ENCODE data around the gene ADISSP. TPM values are rescaled to one million over a fixed set of nuclear protein-coding genes. Genes with fewer than 3 reads are reported as not detected.

The ADISSP gene
- total and polyA plus RNA-seq, 5 donors, result 11.7 to 13.7 (median 12.2) TPM

DNA sequence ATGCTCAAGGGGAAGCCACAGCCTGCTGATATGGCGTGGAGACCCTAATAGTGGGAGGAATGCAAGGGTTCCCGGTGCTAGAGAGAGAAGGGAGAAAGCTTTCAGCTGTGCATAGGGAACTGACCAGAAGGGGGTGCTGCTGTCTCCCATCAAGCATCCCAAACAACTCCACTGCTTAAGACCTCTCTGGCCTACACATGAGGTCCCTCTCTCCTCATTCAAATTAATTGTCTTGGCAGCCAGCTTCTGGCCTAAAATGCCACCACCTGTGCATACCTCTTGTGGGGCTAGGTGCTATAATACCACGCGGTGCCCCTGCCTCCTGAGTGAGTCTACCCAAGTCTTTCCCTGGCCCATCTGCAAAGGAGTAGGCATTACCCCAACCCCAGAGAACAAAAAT, 14.5 kb downstream of the ADISSP start:
- no peaks in the 10 kb centered on the region for H3K9me3 ChIP-seq (ENCODE audit: control insufficient read depth, low read length)
- no peaks in the 10 kb centered on the region for H3K27me3 ChIP-seq (ENCODE audit: control insufficient read depth, insufficient read depth)
- intact Hi-C loops (cut with DNase I), result no loop called here
- 44% methylated on average over 4 of the region's 4 CpGs for WGBS
- DNase-seq (peak; percentile 64 to 82 (median 65)), ATAC-seq (peak; percentile 50 to 53)
- no peak overlapping the region for H3K4me3 ChIP-seq (ENCODE audit: low read length)
- no peak overlapping the region for H3K27ac ChIP-seq (ENCODE audit: low read length)
- H3K4me1 ChIP-seq (ENCODE audit: control insufficient read depth, insufficient read depth, low read length), result no peaks in the 10 kb centered on the region

- WGBS, result 38% methylated on average over 13 of the region's 13 CpGs
- ATAC-seq (peak in 1 of 2 donors; percentile 0), DNase-seq (no peak)
- H3K4me1 ChIP-seq (ENCODE audit: control insufficient read depth, insufficient read depth, low read length), result no peaks in the 10 kb centered on the region
- intact Hi-C loops (cut with DNase I), result no loop called here
- H3K27me3 ChIP-seq (ENCODE audit: control insufficient read depth, insufficient read depth), result no peaks in the 10 kb centered on the region
- no peak overlapping the region for H3K27ac ChIP-seq (ENCODE audit: low read length)
- peak overlapping the region; percentile 14 for H3K4me3 ChIP-seq (ENCODE audit: low read length)
- H3K9me3 ChIP-seq (ENCODE audit: control insufficient read depth, low read length), result no peaks in the 10 kb centered on the region
Measured at GRCh38 chr20:3752386-3752759, 15.2 kb downstream of the ADISSP start.

DNA sequence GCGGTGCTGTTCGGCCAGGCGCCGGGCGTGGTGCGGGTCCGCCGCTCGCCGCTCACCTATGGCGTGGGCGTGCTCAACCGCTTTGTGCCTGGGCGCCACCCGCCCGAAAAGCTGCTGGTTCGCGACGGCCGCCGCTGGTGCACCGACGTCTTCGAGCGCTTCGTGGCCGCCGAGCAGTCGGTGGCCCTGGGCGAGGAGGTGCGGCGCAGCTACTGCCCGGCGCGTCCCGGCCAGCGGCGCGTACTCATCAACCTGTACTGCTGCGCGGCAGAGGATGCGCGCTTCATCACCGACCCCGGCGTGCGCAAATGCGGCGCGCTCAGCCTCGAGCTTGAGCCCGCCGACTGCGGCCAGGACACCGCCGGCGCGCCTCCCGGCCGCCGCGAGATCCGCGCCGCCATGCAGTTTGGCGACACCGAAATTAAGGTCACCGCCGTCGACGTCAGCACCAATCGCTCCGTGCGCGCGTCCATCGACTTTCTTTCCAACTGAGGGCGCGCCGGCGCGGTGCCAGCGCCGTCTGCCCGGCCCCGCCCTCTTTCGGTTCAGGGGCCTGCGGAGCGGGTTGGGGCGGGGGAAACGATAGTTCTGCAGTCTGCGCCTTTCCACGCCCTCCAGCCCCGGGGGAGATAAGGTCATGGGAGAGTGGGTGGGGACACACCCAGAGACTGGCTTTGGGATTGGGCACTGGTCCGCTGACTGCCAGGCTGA, 15.7 kb downstream of the ADISSP start:
- Histone ChIP-seq H3K27me3 (ENCODE audit: control insufficient read depth, insufficient read depth) (no peaks in the 10 kb centered on the region), H3K9me3 (ENCODE audit: control insufficient read depth, low read length) (no peaks in the 10 kb centered on the region), H3K4me1 (ENCODE audit: control insufficient read depth, insufficient read depth, low read length) (no peaks in the 10 kb centered on the region), H3K27ac (ENCODE audit: low read length) (no peak overlapping the region), H3K4me3 (ENCODE audit: low read length) (peak overlapping the region; percentile 14)
- DNase-seq, result peak; percentile 84 to 94 (median 94)
- intact Hi-C loops (cut with DNase I), result no loop called here
- WGBS, result 49% methylated on average over 95 of the region's 95 CpGs
- peak; percentile 77 to 79 for ATAC-seq

- no peak overlapping the region for H3K4me3 ChIP-seq (ENCODE audit: low read length)
- H3K9me3 ChIP-seq (ENCODE audit: control insufficient read depth, low read length), result no peaks in the 10 kb centered on the region
- no peak for DNase-seq
- WGBS, result 68% methylated on average over 31 of the region's 31 CpGs
- no peak for ATAC-seq
- H3K27ac ChIP-seq (ENCODE audit: low read length), result no peak overlapping the region
- H3K27me3 ChIP-seq (ENCODE audit: control insufficient read depth, insufficient read depth), result no peaks in the 10 kb centered on the region
- no peaks in the 10 kb centered on the region for H3K4me1 ChIP-seq (ENCODE audit: control insufficient read depth, insufficient read depth, low read length)
- intact Hi-C loops (cut with DNase I), result no loop called here
Measured at GRCh38 chr20:3751305-3751674, 16.3 kb downstream of the ADISSP start.

GRCh38 chr20:3749689-3750531, 17.6 kb downstream of the ADISSP start:
- Histone ChIP-seq H3K4me3 (ENCODE audit: low read length) (no peak overlapping the region), H3K27ac (ENCODE audit: low read length) (no peak overlapping the region), H3K27me3 (ENCODE audit: control insufficient read depth, insufficient read depth) (no peaks in the 10 kb centered on the region), H3K9me3 (ENCODE audit: control insufficient read depth, low read length) (no peaks in the 10 kb centered on the region), H3K4me1 (ENCODE audit: control insufficient read depth, insufficient read depth, low read length) (no peaks in the 10 kb centered on the region)
- no peak for ATAC-seq
- peak in 2 of 3 donors; percentile 69 to 71 for DNase-seq
- 56% methylated on average over 72 of the region's 72 CpGs for WGBS
- intact Hi-C loops (cut with DNase I), result no loop called here

- DNase-seq (peak in 1 of 3 donors; percentile 63), ATAC-seq (no peak)
- 77% methylated on average over 24 of the region's 24 CpGs for WGBS
- intact Hi-C loops (cut with DNase I), result no loop called here
- H3K27ac ChIP-seq (ENCODE audit: low read length), result no peak overlapping the region
- H3K4me3 ChIP-seq (ENCODE audit: low read length), result no peak overlapping the region
- no peaks in the 10 kb centered on the region for H3K4me1 ChIP-seq (ENCODE audit: control insufficient read depth, insufficient read depth, low read length)
- no peaks in the 10 kb centered on the region for H3K27me3 ChIP-seq (ENCODE audit: control insufficient read depth, insufficient read depth)
- no peaks in the 10 kb centered on the region for H3K9me3 ChIP-seq (ENCODE audit: control insufficient read depth, low read length)
Measured at GRCh38 chr20:3749087-3749688, 18.4 kb downstream of the ADISSP start.

- WGBS, result 92% methylated on average over 16 of the region's 16 CpGs
- no peaks in the 10 kb centered on the region for H3K27me3 ChIP-seq (ENCODE audit: control insufficient read depth, insufficient read depth)
Measured at GRCh38 chr20:3748073-3748472, 19.5 kb downstream of the ADISSP start.

GRCh38 chr20:3747471-3747870, 20.1 kb downstream of the ADISSP start:
- Histone ChIP-seq H3K4me1 (ENCODE audit: control insufficient read depth, insufficient read depth, low read length) (no peaks in the 10 kb centered on the region), H3K27me3 (ENCODE audit: control insufficient read depth, insufficient read depth) (no peaks in the 10 kb centered on the region), H3K27ac (ENCODE audit: low read length) (no peak overlapping the region), H3K4me3 (ENCODE audit: low read length) (no peak overlapping the region), H3K9me3 (ENCODE audit: control insufficient read depth, low read length) (no peaks in the 10 kb centered on the region)
- intact Hi-C loops (cut with DNase I), result no loop called here
- no peak for DNase-seq
- ATAC-seq, result no peak
- WGBS, result 79% methylated on average over 2 of the region's 2 CpGs

More at GRCh38 chr20:3748073-3748472, 19.5 kb downstream of the ADISSP start:
- DNase-seq (peak in 1 of 3 donors; percentile 62), ATAC-seq (no peak)
- H3K27ac ChIP-seq (ENCODE audit: low read length), result no peak overlapping the region
- H3K9me3 ChIP-seq (ENCODE audit: control insufficient read depth, low read length), result no peaks in the 10 kb centered on the region
- H3K4me3 ChIP-seq (ENCODE audit: low read length), result no peak overlapping the region
- intact Hi-C loops (cut with DNase I), result no loop called here
- no peaks in the 10 kb centered on the region for H3K4me1 ChIP-seq (ENCODE audit: control insufficient read depth, insufficient read depth, low read length)

GRCh38 chr20:3745686-3746173, 21.8 kb downstream of the ADISSP start:
- WGBS, result 70% methylated on average over 11 of the region's 11 CpGs
- H3K9me3 ChIP-seq (ENCODE audit: control insufficient read depth, low read length), result no peaks in the 10 kb centered on the region
- no peak overlapping the region for H3K27ac ChIP-seq (ENCODE audit: low read length)
- no peaks in the 10 kb centered on the region for H3K27me3 ChIP-seq (ENCODE audit: control insufficient read depth, insufficient read depth)
- ATAC-seq (no peak), DNase-seq (peak in 1 of 3 donors; percentile 44)
- intact Hi-C loops (cut with DNase I), result no loop called here
- no peak overlapping the region for H3K4me3 ChIP-seq (ENCODE audit: low read length)
- H3K4me1 ChIP-seq (ENCODE audit: control insufficient read depth, insufficient read depth, low read length), result no peaks in the 10 kb centered on the region

- no peak overlapping the region for H3K4me3 ChIP-seq (ENCODE audit: low read length)
- no peaks in the 10 kb centered on the region for H3K27me3 ChIP-seq (ENCODE audit: control insufficient read depth, insufficient read depth)
- no peaks in the 10 kb centered on the region for H3K9me3 ChIP-seq (ENCODE audit: control insufficient read depth, low read length)
- peak; percentile 74 to 87 (median 86) for DNase-seq
- peak; percentile 47 to 73 for ATAC-seq
- no peak overlapping the region for H3K27ac ChIP-seq (ENCODE audit: low read length)
- no peaks in the 10 kb centered on the region for H3K4me1 ChIP-seq (ENCODE audit: control insufficient read depth, insufficient read depth, low read length)
- intact Hi-C loops (cut with DNase I), result no loop called here
- WGBS, result 41% methylated on average over 45 of the region's 45 CpGs
Measured at GRCh38 chr20:3744806-3745685, 22.5 kb downstream of the ADISSP start.

Data from right cardiac atrium (tissue), 5 donors.